HCT116 (cell line): ENCODE measurements around the gene EXOC6B. TPM values are rescaled to one million over a fixed set of nuclear protein-coding genes. Genes with fewer than 3 reads are reported as not detected.

Source experiments
- ATAC-seq: fragments of 200-7000 bp; cut with Tn5 transposase; 2 replicates; pipeline ENCODE4 v1.9.1; 2020; ENCODE audit warnings: mild to moderate bottlenecking, moderate library complexity
- BruUV-seq: library from RNA; stranded (reverse); fragments of 400-500 nt; replicated peaks from 2 replicates; lab custom pipeline; 2021; lab: Mats Ljungman, UMichigan
- CTCF ChIA-PET: fragments of 300-600 bp; sonication (Branson Sonifier 250); formaldehyde crosslinking; loops from one replicate; lab custom pipeline; 2021; ENCODE audit warnings: antibody characterized with exemption; lab: Charles Lee
- POLR2A ChIA-PET: fragments of 300-600, 350-600 bp; sonication (Branson Sonifier 250); formaldehyde crosslinking; loops from one replicate; lab custom pipeline; 2021; ENCODE audit warnings: antibody characterized with exemption; lab: Charles Lee
- RAD21 ChIA-PET, 2 experiments: fragments of 300-600 bp; sonication (Branson Sonifier 250); formaldehyde crosslinking; loops; one replicate each; lab custom pipeline; 2023; ENCODE audit warnings: low total read pairs in 2 of 2; ENCODE audit not compliant: uncharacterized antibody in 2 of 2, unreplicated experiment in 2 of 2, low non-redundant PET in 1 of 2; lab: Charles Lee
- DNase-seq: peaks from one replicate; pipeline ENCODE4 v3.0.0-alpha.2; 2010; ENCODE audit warnings: low read depth, low spot score
- H2AFZ ChIP-seq: fragments of 200-600 bp; shearing (Covaris generic), sonication (generic); 2 replicates; pipeline ENCODE4 v1.6.1; 2017; ENCODE audit warnings: low read depth, mixed run types, mixed read lengths, antibody characterized with exemption, low read length; ENCODE audit not compliant: poor library complexity, severe bottlenecking
- H3K27ac ChIP-seq: 2 replicates; pipeline ENCODE4 v1.5.1; 2012; ENCODE audit warnings: low read depth, low read length
- H3K27me3 ChIP-seq: fragments of 200-600 bp; sonication (generic); 2 replicates; pipeline ENCODE4 v1.6.1; 2016; ENCODE audit warnings: mixed run types, low read length, mixed read lengths; ENCODE audit not compliant: insufficient read depth
- H3K36me3 ChIP-seq, 2 experiments: fragments of 200-500 bp in 1 of 2; fragments of 200-600 bp in 1 of 2; sonication (Bioruptor generic) in 1 of 2; sonication (generic) in 1 of 2; 2 replicates each; pipeline versions ENCODE4 v1.5.1 to v1.6.1; 2014 to 2016; ENCODE audit warnings: low read length in 2 of 2, inconsistent platforms in 1 of 2, mixed read lengths in 1 of 2, mixed run types in 1 of 2; ENCODE audit not compliant: insufficient read depth in 2 of 2, control insufficient read depth in 1 of 2
- H3K4me1 ChIP-seq, 2 experiments: fragments of 200-600 bp in 1 of 2; sonication (generic) in 1 of 2; 2 replicates each; pipeline versions ENCODE4 v1.5.1 to v1.6.1; 2012 to 2017; ENCODE audit warnings: low read length in 2 of 2, inconsistent platforms in 1 of 2, mild to moderate bottlenecking in 1 of 2, mixed read lengths in 1 of 2, mixed run types in 1 of 2, moderate library complexity in 1 of 2; ENCODE audit not compliant: insufficient read depth in 2 of 2, control insufficient read depth in 1 of 2
- H3K4me2 ChIP-seq: fragments of 200-600 bp; sonication (generic); 2 replicates; pipeline ENCODE4 v1.6.1; 2017; ENCODE audit warnings: mixed run types, low read length, mixed read lengths
- H3K4me3 ChIP-seq, 2 experiments: fragments of 200-600 bp in 1 of 2; sonication (generic) in 1 of 2; replicated peaks in 1 of 2; 2 replicates each; pipeline ENCODE4 v1.5.1; 2011 to 2016; ENCODE audit warnings: low read length in 2 of 2, control low read depth in 1 of 2, low read depth in 1 of 2, mild to moderate bottlenecking in 1 of 2, mixed read lengths in 1 of 2, mixed run types in 1 of 2
- H3K79me2 ChIP-seq: fragments of 200-600 bp; sonication (generic); 2 replicates; pipeline ENCODE4 v1.6.1; 2017; ENCODE audit warnings: mild to moderate bottlenecking, mixed run types, low read length, moderate library complexity, mixed read lengths; ENCODE audit not compliant: insufficient read depth
- H3K9ac ChIP-seq: fragments of 200-600 bp; sonication (generic); 2 replicates; pipeline ENCODE4 v1.6.1; 2016; ENCODE audit warnings: low read length, mixed read lengths
- H3K9me2 ChIP-seq: fragments of 200-600 bp; sonication (generic), shearing (Covaris generic); 2 replicates; pipeline ENCODE4 v1.6.1; 2017; ENCODE audit warnings: mixed run types, mild to moderate bottlenecking, moderate library complexity; ENCODE audit not compliant: insufficient read depth
- H3K9me3 ChIP-seq, 2 experiments: fragments of 200-500 bp in 1 of 2; fragments of 200-600 bp in 1 of 2; sonication (Bioruptor generic) in 1 of 2; sonication (generic) in 1 of 2; 2 replicates each; pipeline ENCODE4 v1.6.1; 2014 to 2017; ENCODE audit warnings: low read length in 2 of 2, mixed read lengths in 2 of 2, inconsistent platforms in 1 of 2, low read depth in 1 of 2, mild to moderate bottlenecking in 1 of 2, mixed run types in 1 of 2, moderate library complexity in 1 of 2; ENCODE audit not compliant: control insufficient read depth in 1 of 2, insufficient read depth in 1 of 2
- H4K20me1 ChIP-seq: fragments of 200-600 bp; sonication (generic), shearing (Covaris generic); 2 replicates; pipeline ENCODE4 v1.6.1; 2017; ENCODE audit warnings: mixed run types, mild to moderate bottlenecking, moderate library complexity; ENCODE audit not compliant: insufficient read depth
- CBX3 ChIP-seq: IDR thresholded peaks from 2 replicates; pipeline ENCODE4 v1.6.1; 2012; ENCODE audit warnings: low read depth
- CEBPB ChIP-seq: IDR thresholded peaks from 2 replicates; pipeline ENCODE4 v1.6.1; 2012; ENCODE audit warnings: low read depth
- EGR1 ChIP-seq: IDR thresholded peaks from 2 replicates; pipeline ENCODE4 v1.6.1; 2012; ENCODE audit warnings: low read depth
- ELF1 ChIP-seq: IDR thresholded peaks from 2 replicates; pipeline ENCODE4 v1.6.1; 2012; ENCODE audit warnings: low read depth, borderline replicate concordance
- EZH2 ChIP-seq: fragments of 200-600 bp; sonication (generic); IDR thresholded peaks from 2 replicates; pipeline ENCODE4 v1.6.1; 2017; ENCODE audit warnings: antibody characterized with exemption, mixed run types
- FOSL1 ChIP-seq: IDR thresholded peaks from 2 replicates; pipeline ENCODE4 v1.6.1; 2012; ENCODE audit warnings: low read depth
- JUND ChIP-seq: IDR thresholded peaks from 2 replicates; pipeline ENCODE4 v1.6.1; 2012
- POLR2A ChIP-seq: IDR thresholded peaks from 2 replicates; pipeline ENCODE4 v1.7.0; 2011; ENCODE audit warnings: borderline replicate concordance; ENCODE audit not compliant: insufficient read depth, insufficient read length; ENCODE audit errors: extremely low read depth
- RAD21 ChIP-seq: IDR thresholded peaks from 2 replicates; pipeline ENCODE4 v1.6.1; 2012; ENCODE audit warnings: low read depth, mild to moderate bottlenecking
- SIN3A ChIP-seq: IDR thresholded peaks from 2 replicates; pipeline ENCODE4 v1.6.1; 2012; ENCODE audit warnings: low read depth
- SP1 ChIP-seq: IDR thresholded peaks from 2 replicates; pipeline ENCODE4 v1.6.1; 2012; ENCODE audit warnings: low read depth
- SRF ChIP-seq: IDR thresholded peaks from 2 replicates; pipeline ENCODE4 v1.6.1; 2012; ENCODE audit warnings: low read depth
- TCF7L2 ChIP-seq: IDR thresholded peaks from 2 replicates; pipeline ENCODE4 v1.7.0; 2011; ENCODE audit warnings: borderline replicate concordance, inconsistent platforms; ENCODE audit not compliant: insufficient read depth, insufficient read length; ENCODE audit errors: extremely low read depth
- YY1 ChIP-seq: IDR thresholded peaks from 2 replicates; pipeline ENCODE4 v1.6.1; 2011; ENCODE audit warnings: low read length, low read depth, moderate library complexity, mild to moderate bottlenecking; ENCODE audit not compliant: insufficient replicate concordance; ENCODE audit errors: extremely low read depth
- ZNF274 ChIP-seq: fragments of 200-500 bp; sonication (Bioruptor generic); IDR thresholded peaks from 2 replicates; pipeline ENCODE4 v1.6.1; 2014; ENCODE audit warnings: mild to moderate bottlenecking, low read depth, low read length, inconsistent platforms
- intact Hi-C: fragments of 100-400 bp; cut with micrococcal nuclease; formaldehyde crosslinking; loops from 2 replicates; pipeline ENCODE4 v1.10.0; 2022
- total RNA-seq: library from RNA; stranded (reverse); gene quantifications from one replicate; pipeline ENCODE4 v1.2.1, GENCODE V29; 2021; ENCODE audit not compliant: unreplicated experiment
- TF ChIP-seq, protein P1 (sequence below): IDR thresholded peaks from 2 replicates; pipeline ENCODE4 v1.6.1; 2012
- TF ChIP-seq, protein P2 (sequence below): IDR thresholded peaks from 2 replicates; pipeline ENCODE4 v1.6.1; 2011; ENCODE audit warnings: mild to moderate bottlenecking, low read length, moderate library complexity; ENCODE audit not compliant: insufficient replicate concordance; ENCODE audit errors: extremely low read depth

EXOC6B gene
- total RNA-seq, 1 experiment from 2014 or later: 25.4 TPM

DNA sequence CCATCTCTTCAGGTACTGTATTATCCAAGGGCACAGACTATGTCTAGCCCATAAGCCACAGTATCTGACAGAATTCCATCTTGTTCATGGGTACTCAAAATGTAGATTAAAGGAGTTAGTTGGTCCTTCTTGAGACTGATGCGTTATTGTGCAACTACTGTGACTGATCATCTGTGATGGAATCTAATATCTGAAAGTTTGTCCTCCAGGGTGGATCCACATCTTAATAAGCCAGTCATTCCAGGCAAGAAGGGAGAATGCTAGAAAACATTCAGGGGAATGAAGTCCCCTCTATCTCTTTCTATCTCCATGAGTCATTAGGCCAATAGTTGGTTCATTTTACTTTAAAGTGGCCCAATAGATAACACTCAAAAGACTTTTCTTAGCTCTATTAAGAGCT lies 252.6 kb downstream of the EXOC6B start:
- no peaks in the 10 kb centered on the region for H3K27me3 ChIP-seq
- RAD21 ChIA-PET: no interaction called here
- no peaks in the 10 kb centered on the region for H3K79me2 ChIP-seq
- H3K4me3 ChIP-seq: no peak overlapping the region
- H2AFZ ChIP-seq: no peak overlapping the region
- TF ChIP-seq RAD21 (no peak), ZNF274 (no peak), EGR1 (no peak), FOSL1 (no peak), EZH2 (no peak), CBX3 (no peak), SRF (no peak), CEBPB (no peak), SIN3A (no peak), YY1 (no peak), POLR2A (no peak), JUND (no peak), TCF7L2 (no peak), ELF1 (no peak), SP1 (no peak)
- TF ChIP-seq, protein P1, sequence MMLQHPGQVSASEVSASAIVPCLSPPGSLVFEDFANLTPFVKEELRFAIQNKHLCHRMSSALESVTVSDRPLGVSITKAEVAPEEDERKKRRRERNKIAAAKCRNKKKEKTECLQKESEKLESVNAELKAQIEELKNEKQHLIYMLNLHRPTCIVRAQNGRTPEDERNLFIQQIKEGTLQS: no peak
- TF ChIP-seq, protein P2, sequence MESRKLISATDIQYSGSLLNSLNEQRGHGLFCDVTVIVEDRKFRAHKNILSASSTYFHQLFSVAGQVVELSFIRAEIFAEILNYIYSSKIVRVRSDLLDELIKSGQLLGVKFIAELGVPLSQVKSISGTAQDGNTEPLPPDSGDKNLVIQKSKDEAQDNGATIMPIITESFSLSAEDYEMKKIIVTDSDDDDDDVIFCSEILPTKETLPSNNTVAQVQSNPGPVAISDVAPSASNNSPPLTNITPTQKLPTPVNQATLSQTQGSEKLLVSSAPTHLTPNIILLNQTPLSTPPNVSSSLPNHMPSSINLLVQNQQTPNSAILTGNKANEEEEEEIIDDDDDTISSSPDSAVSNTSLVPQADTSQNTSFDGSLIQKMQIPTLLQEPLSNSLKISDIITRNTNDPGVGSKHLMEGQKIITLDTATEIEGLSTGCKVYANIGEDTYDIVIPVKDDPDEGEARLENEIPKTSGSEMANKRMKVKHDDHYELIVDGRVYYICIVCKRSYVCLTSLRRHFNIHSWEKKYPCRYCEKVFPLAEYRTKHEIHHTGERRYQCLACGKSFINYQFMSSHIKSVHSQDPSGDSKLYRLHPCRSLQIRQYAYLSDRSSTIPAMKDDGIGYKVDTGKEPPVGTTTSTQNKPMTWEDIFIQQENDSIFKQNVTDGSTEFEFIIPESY: no peak
- intact Hi-C loops: no loop called here
- no peak overlapping the region for H3K27ac ChIP-seq
- H3K4me2 ChIP-seq: no peak overlapping the region
- H3K9me3 ChIP-seq: no peaks in the 10 kb centered on the region
- no peak overlapping the region for H3K9ac ChIP-seq
- no peaks in the 10 kb centered on the region for H3K4me1 ChIP-seq
- BruUV-seq: no TSS peak
- DNase-seq: no peak
- no peaks in the 10 kb centered on the region for H4K20me1 ChIP-seq
- no peaks in the 10 kb centered on the region for H3K36me3 ChIP-seq
- CTCF ChIA-PET: no interaction called here
- H3K9me2 ChIP-seq: no peaks in the 10 kb centered on the region
- ATAC-seq: no peak
- POLR2A ChIA-PET: no interaction called here
